Measurements from ENCODE around the gene GPR84.

GPR84 gene

DNA sequence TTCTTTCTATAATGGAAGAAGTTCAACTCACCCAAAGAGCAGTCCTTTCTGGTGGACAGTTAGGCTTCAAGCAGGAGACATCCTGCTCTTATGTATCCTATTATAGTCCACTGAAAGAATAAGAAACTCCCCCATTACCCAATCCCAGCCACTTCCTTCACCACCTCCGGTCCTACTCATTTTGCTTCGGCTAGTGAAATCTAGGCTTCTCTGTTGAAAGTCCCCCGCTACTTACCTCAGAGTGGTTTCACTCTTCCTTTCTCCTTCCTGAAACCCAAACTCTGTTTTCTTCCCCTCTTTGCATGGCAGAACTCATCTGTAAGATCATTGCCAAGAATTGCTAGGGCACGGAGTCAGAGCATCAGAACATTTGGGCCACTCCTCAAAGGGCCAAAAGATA is at the start of gene GPR84:
TSS of gene GPR84 (minus strand) at position 74 of the 400 bp plus-strand sequence. CDS start 635 bp downstream, outside the sequence.
- DNase-seq = no peak
- no peak for TF ChIP-seq POLR2A (IDR thresholded peaks at IDR 0.05; ENCODE audit: low read length)
- TF ChIP-seq GATA1 (IDR thresholded peaks at IDR 0.05; ENCODE audit: low read depth, low read length) = no peak

DNA sequence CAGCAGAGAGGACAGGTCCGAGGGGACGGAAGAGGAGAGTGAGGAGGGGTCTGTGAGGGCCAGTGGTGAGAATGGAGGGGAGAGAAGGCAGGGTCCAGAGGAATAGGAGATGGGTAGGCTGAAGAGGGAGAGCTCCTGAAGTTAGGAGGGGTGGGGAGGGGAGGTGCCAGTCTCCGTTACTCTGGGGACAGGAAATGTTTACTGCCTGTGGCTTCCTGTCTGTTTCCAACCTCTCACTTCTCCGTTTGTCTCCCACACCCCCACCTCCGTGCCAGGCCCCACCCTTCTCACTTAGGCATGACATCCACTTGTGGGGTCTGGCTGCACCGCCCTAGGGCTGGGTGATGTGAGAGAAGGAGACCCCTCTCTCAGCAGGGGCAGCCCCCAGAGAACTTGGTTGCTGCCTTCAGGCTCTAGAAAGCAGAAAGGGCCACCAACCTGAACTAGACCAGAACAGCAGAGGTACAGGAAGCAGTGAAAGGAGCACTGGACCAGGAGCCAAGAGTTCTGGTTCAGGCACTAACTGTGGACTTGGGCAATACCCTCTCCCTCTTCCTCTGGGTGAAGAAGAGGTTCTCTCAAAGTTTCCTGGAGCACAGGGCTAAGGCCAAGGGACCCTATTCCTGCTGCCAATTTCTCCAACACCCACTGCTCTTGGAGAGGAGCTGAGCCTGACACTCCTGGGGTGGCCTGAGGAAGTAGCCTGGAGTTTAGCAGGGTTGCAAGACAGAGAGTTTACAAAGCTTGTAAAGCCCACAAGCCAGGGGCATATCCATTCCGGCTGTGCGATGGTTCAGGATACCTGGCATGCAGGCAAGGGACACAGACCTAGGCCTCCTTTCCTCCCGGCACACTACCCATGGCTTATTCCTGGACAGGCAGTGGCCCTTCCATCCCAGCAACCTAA is 49.3 kb upstream of the GPR84 start:
- no peak for DNase-seq
- TF ChIP-seq GATA1 (IDR thresholded peaks at IDR 0.05; ENCODE audit: low read depth, low read length) = no peak
- TF ChIP-seq POLR2A (IDR thresholded peaks at IDR 0.05; ENCODE audit: low read length) = no peak

DNA sequence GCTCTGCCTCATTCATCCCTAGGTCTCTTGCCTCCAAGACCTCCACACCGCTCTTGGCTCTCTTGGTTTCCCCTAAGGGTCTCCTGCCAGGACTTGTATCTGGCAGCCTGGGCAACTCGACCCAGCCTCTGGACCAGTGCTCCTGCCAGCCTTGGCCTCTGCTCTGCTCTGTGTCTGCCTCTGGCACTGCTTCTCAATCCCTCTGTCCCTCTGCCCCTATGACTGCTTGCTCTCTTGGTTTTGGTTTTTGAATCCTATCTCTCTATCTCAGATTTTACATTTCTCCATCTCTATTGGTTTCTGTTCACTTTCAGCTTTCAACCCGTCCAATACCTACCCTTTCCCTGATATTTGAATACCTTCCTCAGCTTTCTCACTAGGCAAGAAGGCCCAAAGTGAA is 48.5 kb upstream of the GPR84 start:
- no peak for DNase-seq
- TF ChIP-seq GATA1 (IDR thresholded peaks at IDR 0.05; ENCODE audit: low read depth, low read length) = no peak
- no peak for TF ChIP-seq POLR2A (IDR thresholded peaks at IDR 0.05; ENCODE audit: low read length)

DNA sequence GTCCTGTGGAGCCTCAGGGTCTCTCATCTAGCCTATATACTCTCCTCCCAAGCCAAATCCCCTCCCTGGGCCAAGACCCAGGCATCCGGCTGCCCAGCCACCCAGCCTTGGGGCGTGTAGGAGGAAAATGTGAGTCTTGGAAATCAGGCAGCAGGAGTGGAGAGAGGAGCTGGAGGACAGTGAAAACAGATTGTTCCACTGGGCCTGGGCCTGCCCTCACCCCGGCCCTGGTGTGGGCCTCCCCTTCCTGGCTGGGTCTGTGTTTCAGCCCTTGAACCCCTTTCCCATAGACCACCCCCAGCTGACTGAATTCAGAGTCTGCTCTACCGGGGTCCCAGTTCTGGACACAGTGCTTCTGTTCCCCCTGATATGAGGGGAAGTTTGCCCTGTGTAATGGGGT is 48.1 kb upstream of the GPR84 start:
- DNase-seq = no peak
- TF ChIP-seq POLR2A (IDR thresholded peaks at IDR 0.05; ENCODE audit: low read length) = no peak
- TF ChIP-seq GATA1 (IDR thresholded peaks at IDR 0.05; ENCODE audit: low read depth, low read length) = no peak

DNA sequence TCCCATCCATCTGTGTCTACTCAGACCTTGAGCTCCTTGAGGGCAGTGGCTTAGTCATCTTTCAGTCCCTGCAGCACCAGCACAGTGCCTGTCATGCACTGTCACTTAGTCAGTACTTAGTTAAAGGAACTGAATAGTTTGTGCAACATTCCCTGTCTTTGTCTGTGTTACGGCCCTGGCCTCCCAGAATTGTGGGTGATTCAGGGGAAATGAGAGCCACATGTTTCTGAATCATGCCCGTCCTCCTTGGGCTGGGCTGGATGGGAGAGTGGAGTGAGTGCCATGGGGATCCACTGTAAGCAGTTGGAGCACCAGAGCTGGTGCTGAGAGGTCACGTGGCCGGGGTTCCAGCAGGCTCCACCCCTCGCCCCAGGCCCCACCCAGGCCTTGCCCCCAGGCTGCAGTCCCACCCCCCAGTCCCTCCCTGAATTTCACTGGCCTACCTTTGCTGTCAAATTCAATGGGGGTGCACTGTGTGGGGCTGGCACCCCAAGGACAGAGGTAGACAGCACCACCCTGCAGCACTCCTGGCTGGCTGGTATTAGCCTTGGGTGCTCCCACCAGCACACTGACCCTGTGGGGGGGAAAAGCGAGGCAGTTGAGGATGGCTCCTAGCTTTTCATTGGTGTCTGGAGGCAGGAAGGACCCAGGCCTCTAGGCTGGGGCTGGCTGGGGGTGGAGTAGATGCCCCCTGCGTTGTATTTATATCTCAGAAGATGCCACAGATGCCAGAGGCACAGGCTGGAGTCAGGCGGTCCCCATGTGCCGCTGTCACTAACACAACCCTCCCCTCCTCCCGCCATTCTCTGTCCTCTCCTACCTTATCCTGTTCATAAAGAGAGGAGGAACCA is 47.3 kb upstream of the GPR84 start:
- TF ChIP-seq GATA1 (IDR thresholded peaks at IDR 0.05; ENCODE audit: low read depth, low read length) (no peak), POLR2A (IDR thresholded peaks at IDR 0.05; ENCODE audit: low read length) (no peak)
- DNase-seq = peak; percentile 46 to 66

DNA sequence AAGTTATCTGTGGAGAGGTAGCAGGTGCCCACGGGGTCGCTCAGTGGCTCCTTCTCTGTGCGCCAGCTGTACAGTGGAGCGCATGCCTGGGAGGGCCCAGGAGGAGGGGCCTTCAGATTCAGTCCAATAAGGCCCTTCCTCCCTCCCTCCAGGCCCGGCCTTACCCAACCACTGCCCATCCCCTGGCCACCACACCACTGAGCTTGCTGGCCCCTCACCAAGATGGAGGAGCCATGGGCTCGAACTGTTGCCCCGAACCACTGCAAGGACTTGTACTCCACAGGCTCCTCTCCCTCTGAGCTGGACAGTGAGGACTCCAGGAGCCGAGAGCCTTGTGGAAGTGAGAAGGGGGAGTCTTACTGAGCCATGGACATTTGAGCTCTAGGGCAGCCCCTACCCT is 45.0 kb upstream of the GPR84 start:
- no peak for DNase-seq
- TF ChIP-seq GATA1 (IDR thresholded peaks at IDR 0.05; ENCODE audit: low read depth, low read length) (no peak), POLR2A (IDR thresholded peaks at IDR 0.05; ENCODE audit: low read length) (no peak)

DNA sequence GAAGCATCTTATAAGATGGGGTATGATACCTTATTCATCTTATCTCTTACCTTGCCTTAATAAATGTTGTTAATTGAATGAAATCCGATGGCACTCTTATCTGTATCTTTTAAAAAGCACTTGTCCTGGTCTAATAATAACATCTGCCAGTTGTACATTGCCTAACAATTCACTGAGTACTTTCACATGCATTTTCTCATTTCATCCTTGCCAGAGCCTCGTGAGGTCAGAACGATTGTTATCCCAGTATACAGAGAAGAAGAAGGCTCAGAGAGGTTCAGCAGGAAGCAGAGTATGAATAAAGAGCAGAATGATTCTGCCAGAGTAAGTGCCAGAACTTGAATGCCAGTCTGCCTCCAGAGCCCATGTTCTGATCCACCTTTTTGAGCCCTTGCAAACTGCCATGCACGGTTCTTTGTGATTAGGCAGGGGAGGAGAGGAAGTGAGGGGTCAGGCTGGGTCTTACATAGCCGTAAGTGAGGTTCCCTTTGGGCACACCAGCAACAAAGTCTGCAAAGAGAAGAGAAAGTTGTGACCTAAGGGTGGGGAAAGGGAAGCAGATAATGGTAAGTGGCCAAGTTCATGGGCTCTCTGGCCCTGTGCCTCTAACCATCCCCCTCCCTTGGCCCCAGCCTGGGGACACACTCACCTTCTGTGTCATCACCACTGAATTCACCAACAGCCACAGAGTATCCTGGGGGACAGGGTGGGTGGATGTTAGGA is 43.1 kb upstream of the GPR84 start:
- DNase-seq = no peak
- no peak for TF ChIP-seq POLR2A (IDR thresholded peaks at IDR 0.05; ENCODE audit: low read length)

DNA sequence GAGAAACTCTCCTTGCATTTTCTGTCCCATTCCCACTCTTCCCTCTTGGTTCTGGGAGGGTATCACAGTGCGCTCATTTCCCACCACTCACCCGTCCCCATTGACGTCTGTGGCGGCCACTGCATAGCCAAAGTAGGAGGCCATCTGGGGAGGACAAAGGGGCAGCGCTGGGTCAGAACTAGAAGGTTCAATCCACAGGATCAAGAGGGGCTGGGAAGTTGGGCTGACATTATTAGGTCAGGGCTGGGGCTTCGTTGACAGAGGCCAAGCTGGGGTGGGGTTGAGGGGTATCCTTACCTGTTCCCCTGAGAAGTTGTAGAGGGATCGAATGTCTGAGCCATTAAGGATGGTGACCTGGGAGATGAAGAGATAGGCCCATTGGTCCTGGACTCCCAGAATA is 41.3 kb upstream of the GPR84 start:
- no peak for DNase-seq
- TF ChIP-seq GATA1 (IDR thresholded peaks at IDR 0.05; ENCODE audit: low read depth, low read length) (no peak), POLR2A (IDR thresholded peaks at IDR 0.05; ENCODE audit: low read length) (no peak)

DNA sequence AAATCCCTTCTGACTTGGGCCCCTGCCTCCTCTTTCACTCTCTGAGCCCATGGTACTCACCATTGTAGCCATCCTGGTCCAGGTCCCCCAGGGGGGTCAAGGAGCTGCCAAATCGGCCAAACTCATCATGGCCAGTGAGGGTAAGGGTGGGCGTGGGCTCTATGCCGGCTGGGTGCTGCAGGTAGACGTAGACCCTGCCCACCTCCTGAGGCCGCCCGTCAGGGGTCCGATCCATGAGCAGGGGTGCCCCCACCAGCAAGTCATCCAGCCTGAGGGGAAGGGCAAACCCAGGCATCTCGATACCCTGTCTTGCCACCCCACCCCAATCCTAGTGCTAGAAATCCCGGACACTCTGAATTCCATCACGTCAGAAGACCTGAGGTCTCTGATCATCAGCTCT is 40.8 kb upstream of the GPR84 start:
- no peak for TF ChIP-seq GATA1 (IDR thresholded peaks at IDR 0.05; ENCODE audit: low read depth, low read length)
- no peak for TF ChIP-seq POLR2A (IDR thresholded peaks at IDR 0.05; ENCODE audit: low read length)

DNA sequence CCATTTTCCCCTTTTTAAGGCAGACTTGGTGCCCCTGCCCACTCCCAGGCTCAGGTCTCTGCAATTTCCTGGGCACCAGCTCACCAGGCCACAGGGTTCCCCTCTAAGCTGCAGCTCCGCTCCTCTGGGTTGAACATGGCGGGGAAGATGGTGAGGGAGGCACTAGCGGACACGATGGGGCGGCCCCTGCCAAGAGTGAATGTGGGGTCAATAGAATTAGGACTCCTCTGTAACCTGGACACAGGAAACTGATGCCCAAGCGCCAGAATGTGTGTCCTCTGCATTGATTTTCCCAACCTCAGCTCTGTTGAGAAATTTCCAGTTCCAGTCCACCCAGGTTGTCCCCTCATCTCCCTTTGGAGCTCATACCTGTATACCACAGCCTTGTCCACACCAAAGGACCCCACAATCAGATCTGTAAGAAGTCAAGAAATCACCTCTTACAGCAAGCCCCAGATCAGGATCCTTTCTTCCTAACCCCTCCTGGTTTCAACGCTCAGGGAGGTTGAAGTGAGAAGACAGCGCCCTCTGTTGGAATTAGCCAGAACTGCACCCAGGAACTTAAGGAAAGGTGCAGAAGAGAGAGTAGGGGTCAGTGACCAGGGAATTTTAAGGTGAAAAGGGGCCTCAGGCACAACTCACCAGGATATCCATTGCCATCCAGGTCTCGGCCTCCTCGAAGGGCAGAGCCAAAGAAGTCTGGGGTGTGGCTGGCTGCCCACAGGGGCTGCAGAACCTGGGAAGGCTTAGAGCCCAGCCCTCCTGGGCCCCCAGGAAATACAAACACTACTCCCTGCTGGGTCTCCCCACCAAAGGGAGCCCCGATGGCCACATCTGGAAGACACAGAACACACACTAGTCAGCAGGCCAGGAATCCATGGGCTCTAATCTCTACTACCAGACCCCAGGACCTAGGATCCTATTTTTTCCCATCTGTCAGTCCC is 40.0 kb upstream of the GPR84 start:
- peak; percentile 64 to 84 for DNase-seq

More for the DNA sequence above, 40.8 kb upstream of the GPR84 start:
- DNase-seq = no peak

DNA sequence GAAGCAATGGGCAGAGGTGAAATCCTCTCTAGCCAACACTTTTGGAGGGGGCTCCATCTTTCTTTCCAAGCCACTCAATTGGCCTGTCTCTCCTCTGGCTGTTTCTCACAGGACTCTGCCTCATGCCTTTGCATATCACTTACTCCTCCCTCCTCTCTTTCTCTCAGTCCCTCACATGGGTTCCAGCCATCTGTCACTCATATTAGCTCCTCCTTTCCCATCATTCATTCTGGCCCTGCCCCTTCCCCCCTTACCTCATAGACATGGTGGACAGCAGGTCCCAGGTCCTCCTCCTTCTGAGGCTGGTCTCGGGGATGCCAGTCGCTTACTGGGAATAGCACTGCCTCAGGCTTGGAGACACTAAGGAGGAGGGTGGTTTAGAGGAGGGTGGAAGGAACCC is 36.8 kb upstream of the GPR84 start:
- no peak for DNase-seq

More for the DNA sequence above, 40.0 kb upstream of the GPR84 start:
- TF ChIP-seq GATA1 (IDR thresholded peaks at IDR 0.05; ENCODE audit: low read depth, low read length) (no peak), POLR2A (IDR thresholded peaks at IDR 0.05; ENCODE audit: low read length) (no peak)

DNA sequence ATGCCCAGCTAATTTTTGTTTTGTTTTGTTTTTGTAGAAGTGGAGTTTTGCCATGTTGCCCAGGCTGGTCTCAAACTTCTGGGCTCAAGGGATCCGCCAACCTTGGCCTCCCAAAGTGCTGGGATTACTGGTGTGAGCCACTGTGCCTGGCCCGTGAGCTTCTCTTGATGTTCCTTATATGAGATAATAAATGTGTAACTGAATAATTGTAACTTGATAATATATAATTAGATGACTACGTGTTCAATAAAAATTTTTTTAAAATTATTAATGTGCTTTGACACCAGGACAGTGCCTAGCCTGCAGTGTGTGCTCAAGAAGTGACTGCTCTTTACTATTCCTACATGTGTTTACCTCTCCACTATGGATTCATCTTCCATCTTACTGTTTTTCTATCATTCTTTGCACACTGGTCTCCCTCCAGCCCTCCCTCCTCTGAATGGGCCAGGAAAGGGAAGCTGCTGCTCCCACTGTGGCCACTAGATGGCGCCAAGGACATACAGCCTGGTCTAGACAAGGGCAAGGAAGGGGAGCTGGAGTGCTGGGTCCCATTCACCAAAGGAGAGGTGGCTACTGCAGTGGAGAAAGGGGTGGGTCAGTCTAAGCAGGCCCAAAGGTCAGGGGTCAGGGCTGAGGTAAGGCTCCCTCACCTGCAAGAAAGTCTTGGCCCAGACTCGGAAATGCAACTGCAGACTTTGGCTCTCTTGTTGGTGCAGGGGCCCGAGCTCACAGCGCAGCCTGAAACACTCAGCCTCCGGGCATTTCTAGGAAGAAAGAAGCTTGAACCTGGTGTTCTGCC is 34.9 kb upstream of the GPR84 start:
- TF ChIP-seq POLR2A (IDR thresholded peaks at IDR 0.05; ENCODE audit: low read length) (no peak), GATA1 (IDR thresholded peaks at IDR 0.05; ENCODE audit: low read depth, low read length) (no peak)
- DNase-seq = peak; percentile 80 to 91

More for the DNA sequence above, 36.8 kb upstream of the GPR84 start:
- TF ChIP-seq POLR2A (IDR thresholded peaks at IDR 0.05; ENCODE audit: low read length) (no peak), GATA1 (IDR thresholded peaks at IDR 0.05; ENCODE audit: low read depth, low read length) (no peak)

Measured in erythroblast (primary cell).